Esophagus squamous epithelium (tissue), 5 donors: ENCODE measurements around the gene AOX1. TPM values are rescaled to one million over a fixed set of nuclear protein-coding genes. Genes with fewer than 3 reads are reported as not detected.
"Not testable (repeated sequence)": the region's sequence is repeated elsewhere in the genome, so short reads cannot be mapped to it uniquely, and the experiment has no call there.

Experiments
- DNase-seq: peaks from one replicate; lab custom pipeline; 2025; lab: John Stamatoyannopoulos, UW
- H3K27ac ChIP-seq, 4 donors: fragments of 200-600 bp; sonication (generic); one replicate each; pipeline ENCODE4 v1.5.1; 2016 to 2019; ENCODE audit warnings: mild to moderate bottlenecking in 1 of 4
- H3K27me3 ChIP-seq, 4 donors: fragments of 200-600 bp; sonication (generic); 1 replicate in 3 of 4; 2 replicates in 1 of 4; pipeline versions ENCODE4 v1.5.1 to v1.6.0; 2017 to 2021; ENCODE audit warnings: antibody characterized with exemption in 1 of 4
- H3K36me3 ChIP-seq, 3 donors: fragments of 200-600 bp; sonication (generic); one replicate each; pipeline ENCODE4 v1.5.1; 2016 to 2019
- H3K4me1 ChIP-seq, 3 donors: fragments of 200-600 bp; sonication (generic); one replicate each; pipeline ENCODE4 v1.5.1; 2017 to 2019
- H3K4me3 ChIP-seq, 4 donors: fragments of 200-600 bp; sonication (generic); 1 replicate in 3 of 4; 2 replicates in 1 of 4; pipeline ENCODE4 v1.5.1; 2016 to 2019; ENCODE audit warnings: mild to moderate bottlenecking in 2 of 4, moderate library complexity in 1 of 4
- H3K9me3 ChIP-seq, 3 donors: fragments of 200-600 bp; sonication (generic); one replicate each; pipeline ENCODE4 v1.5.1; 2016 to 2019
- CTCF ChIP-seq, 6 experiments: fragments of 450-650 bp in 4 of 6; fragments of 200-600 bp in 2 of 6; sonication (generic) in 2 of 6; IDR thresholded peaks; one replicate each; pipeline ENCODE4 v1.5.1; 2016 to 2019; ENCODE audit warnings: antibody characterized with exemption in 6 of 6, mild to moderate bottlenecking in 4 of 6, moderate library complexity in 4 of 6
- POLR2A ChIP-seq, 4 donors: fragments of 450-650 bp; IDR thresholded peaks; one replicate each; pipeline ENCODE4 v1.6.1; 2017; ENCODE audit warnings: antibody characterized with exemption in 4 of 4, mild to moderate bottlenecking in 4 of 4, moderate library complexity in 3 of 4
- WGBS, 2 donors: methylation state at CpG; one replicate each; pipeline ENCODE4 v1.1.5; 2018; 5-methylcytosine and 5-hydroxymethylcytosine counted together
- intact Hi-C: fragments of 100-400 bp; cut with DNase I; formaldehyde crosslinking; loops from one replicate; pipeline ENCODE4 v1.15.0; 2022
- total RNA-seq, 4 donors: library from RNA; depleted of rRNA; stranded (reverse); fragments of >200 nt; gene quantifications; one replicate each; pipeline ENCODE4 v1.1.0, GENCODE V29; 2016
- donor health status: DM: yes; HTN: yes; CAD: no.

Gene AOX1
- total RNA-seq, 4 donors from 2014 or later, result 3.2 to 69.4 (median 14.6) TPM

GRCh38 chr2:200677171-200677570, 91.4 kb downstream of the AOX1 start:
- TF ChIP-seq CTCF (IDR thresholded peaks at IDR 0.05) (no peak), POLR2A (IDR thresholded peaks at IDR 0.05) (no peak)
- WGBS, 2 donors, result 79 to 87% methylated on average over 2 of the region's 2 CpGs
- H3K27ac ChIP-seq, result no peak overlapping the region
- peaks cover 0 to 22% (median 7%) of the 10 kb centered on the region in 3 donors for H3K4me1 ChIP-seq
- no peaks in the 10 kb centered on the region for H3K9me3 ChIP-seq
- no peaks in the 10 kb centered on the region for H3K27me3 ChIP-seq
- H3K4me3 ChIP-seq, result no peak overlapping the region
- no peak for DNase-seq
- intact Hi-C loops, result no loop called here
- H3K36me3 ChIP-seq, result no peaks in the 10 kb centered on the region

- 45 to 57% methylated on average over 11 of the region's 11 CpGs for WGBS, 2 donors
- Histone ChIP-seq H3K4me3 (no peak overlapping the region), H3K9me3 (no peaks in the 10 kb centered on the region), H3K4me1 (peaks cover 0 to 22% (median 7%) of the 10 kb centered on the region in 3 donors), H3K27me3 (no peaks in the 10 kb centered on the region), H3K27ac (peak overlapping the region in 1 of 4 donors; percentile 9), H3K36me3 (no peaks in the 10 kb centered on the region)
- intact Hi-C loops, result no loop called here
- no peak for DNase-seq
- TF ChIP-seq POLR2A (IDR thresholded peaks at IDR 0.05), result no peak
- no peak for TF ChIP-seq CTCF (IDR thresholded peaks at IDR 0.05)
These were observed 92.1 kb downstream of the AOX1 start for GRCh38 chr2:200677721-200678532.

- Histone ChIP-seq H3K27ac (no peak overlapping the region), H3K27me3 (no peaks in the 10 kb centered on the region), H3K4me3 (no peak overlapping the region), H3K9me3 (no peaks in the 10 kb centered on the region), H3K36me3 (no peaks in the 10 kb centered on the region), H3K4me1 (peaks cover 0 to 22% (median 7%) of the 10 kb centered on the region in 3 donors)
- 67 to 75% methylated on average over 5 of the region's 5 CpGs for WGBS, 2 donors
- TF ChIP-seq POLR2A (IDR thresholded peaks at IDR 0.05), result no peak
- no peak for TF ChIP-seq CTCF (IDR thresholded peaks at IDR 0.05)
- no peak for DNase-seq
- intact Hi-C loops, result no loop called here
These were observed 93.3 kb downstream of the AOX1 start for GRCh38 chr2:200679127-200679526.

GRCh38 chr2:200679535-200679934, 93.7 kb downstream of the AOX1 start:
- Histone ChIP-seq H3K36me3 (no peaks in the 10 kb centered on the region), H3K4me3 (no peak overlapping the region), H3K4me1 (peaks cover 0 to 22% (median 7%) of the 10 kb centered on the region in 3 donors), H3K27me3 (no peaks in the 10 kb centered on the region), H3K27ac (no peak overlapping the region), H3K9me3 (no peaks in the 10 kb centered on the region)
- DNase-seq, result no peak
- WGBS, 2 donors, result 76 to 90% methylated on average over 5 of the region's 5 CpGs
- TF ChIP-seq CTCF (IDR thresholded peaks at IDR 0.05) (no peak), POLR2A (IDR thresholded peaks at IDR 0.05) (no peak)
- intact Hi-C loops, result no loop called here

- 26 to 28% methylated on average over 2 of the region's 2 CpGs for WGBS, 2 donors
- Histone ChIP-seq H3K4me1 (peaks cover 0 to 22% (median 7%) of the 10 kb centered on the region in 3 donors), H3K27ac (no peak overlapping the region), H3K9me3 (no peaks in the 10 kb centered on the region), H3K36me3 (no peaks in the 10 kb centered on the region), H3K4me3 (no peak overlapping the region), H3K27me3 (no peaks in the 10 kb centered on the region)
- intact Hi-C loops, result loop anchor here (2.0 kb wide), 1 partner anchor 23 kb away; no protein-coding TSS in a partner anchor
- TF ChIP-seq CTCF (IDR thresholded peaks at IDR 0.05) (no peak), POLR2A (IDR thresholded peaks at IDR 0.05) (no peak)
- no peak for DNase-seq
These were observed 95.9 kb downstream of the AOX1 start for GRCh38 chr2:200681697-200682096.

- H3K4me1 ChIP-seq, result peaks cover 0 to 21% (median 7%) of the 10 kb centered on the region in 3 donors
- H3K27ac ChIP-seq, intact Hi-C loops, DNase-seq, H3K36me3 ChIP-seq, H3K4me3 ChIP-seq, H3K27me3 ChIP-seq, H3K9me3 ChIP-seq: not testable (repeated sequence)
- WGBS, 2 donors, result 82 to 87% methylated on average over 2 of the region's 5 CpGs
These were observed 96.6 kb downstream of the AOX1 start for GRCh38 chr2:200682407-200682806.
